Measurements from ENCODE around the gene GTPBP1. TPM values are rescaled to one million over a fixed set of nuclear protein-coding genes. Genes with fewer than 3 reads are reported as not detected.
A peak's percentile ranks its signal among the peaks of the same experiment; 100 is the strongest.

The GTPBP1 gene
- 34.6 TPM for total RNA-seq

DNA sequence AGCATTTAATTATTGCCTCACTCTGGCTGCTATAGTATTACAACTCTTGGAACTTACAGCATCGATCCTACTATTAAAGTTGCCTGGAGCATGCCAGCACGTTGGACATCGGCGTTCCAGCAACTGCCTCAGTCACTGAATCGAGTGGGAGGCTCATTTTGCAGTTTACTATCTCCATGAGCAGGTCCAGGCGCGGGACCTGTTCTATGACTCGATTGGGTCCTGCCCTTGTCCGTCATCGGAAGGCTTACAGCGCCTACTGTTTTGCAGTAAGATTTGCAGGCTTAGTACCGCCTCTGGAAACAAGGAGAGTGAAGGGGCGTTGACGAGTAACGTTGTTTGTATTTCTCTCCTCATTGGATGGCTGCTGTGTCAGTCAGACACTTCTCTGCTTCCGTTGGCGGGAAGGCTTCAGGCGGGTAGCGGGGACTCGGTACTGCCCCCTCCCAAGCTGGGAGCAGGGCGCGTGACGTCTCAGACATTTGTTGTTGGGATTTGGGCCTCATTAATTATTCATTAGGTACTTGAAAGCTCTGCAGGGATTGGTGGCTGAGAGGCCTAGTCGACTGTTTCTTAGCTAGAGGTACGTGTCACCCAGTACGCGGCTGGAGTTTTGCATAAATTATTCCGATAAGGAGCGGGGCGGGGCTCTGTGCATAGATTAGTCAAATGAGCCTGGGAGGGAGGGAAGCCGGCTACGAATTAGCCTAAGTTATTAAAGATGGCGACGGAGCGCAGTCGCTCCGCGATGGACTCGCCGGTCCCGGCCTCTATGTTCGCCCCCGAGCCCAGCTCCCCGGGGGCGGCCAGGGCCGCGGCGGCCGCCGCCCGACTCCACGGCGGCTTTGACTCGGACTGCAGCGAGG lies at the start of gene GTPBP1:
Gene GTPBP1 (plus strand): TSS at position 710 of the 866 bp plus-strand sequence. CDS start 12 bp downstream, at position 722.
- DNase-seq (ENCODE audit: low spot score in 2 of 2) (peak; percentile 96 to 99), FAIRE-seq (peak; percentile 99)

DNA sequence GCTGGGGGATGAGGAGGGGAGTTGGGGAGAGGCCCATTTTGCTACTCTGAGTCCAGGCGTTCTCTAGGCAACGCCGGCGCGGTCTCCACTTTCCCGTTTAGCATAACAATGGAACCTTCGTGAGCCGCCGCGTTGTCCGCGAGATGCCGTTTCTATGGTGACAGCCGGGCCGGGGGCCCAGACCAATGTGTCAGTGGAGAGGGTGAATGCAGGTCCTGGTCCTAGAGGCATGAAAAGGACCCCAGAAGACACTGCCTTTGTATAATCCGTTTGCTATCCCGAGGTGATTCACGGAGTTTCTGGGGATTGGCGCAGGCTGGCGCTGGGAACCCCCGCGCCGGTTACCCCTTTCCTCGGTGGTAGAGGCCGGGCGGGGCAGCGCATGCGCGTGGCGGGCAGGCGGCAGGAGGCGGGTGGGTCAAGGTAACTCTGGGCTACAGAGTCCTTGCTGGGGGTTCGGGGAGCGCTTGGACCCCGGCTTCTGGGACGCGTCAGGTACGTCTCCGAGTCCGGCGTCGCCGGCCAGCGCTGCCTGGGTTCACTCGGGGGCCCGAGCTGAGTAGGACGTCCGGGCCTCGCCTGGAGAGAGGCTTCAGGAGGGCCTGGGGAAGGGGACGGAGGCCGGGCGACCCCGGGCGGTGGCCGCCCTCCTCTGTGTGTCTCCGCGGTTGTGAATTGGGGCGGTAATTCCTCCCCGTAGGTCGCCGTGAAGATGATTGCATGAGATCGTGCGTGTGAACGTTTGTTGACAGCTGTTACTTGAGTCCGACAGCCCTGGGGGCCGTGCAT lies 49.3 kb upstream of the GTPBP1 start, which contains the start of the genes CBY1 and FAM227A:
Gene CBY1 (plus strand): TSS at position 383 of the 789 bp plus-strand sequence. CDS start 11,417 bp downstream, outside the sequence.
Gene FAM227A (minus strand): TSS at position 137 of the 789 bp plus-strand sequence. CDS start 6,224 bp downstream, outside the sequence.
- FAIRE-seq = no peak
- DNase-seq (ENCODE audit: low spot score in 2 of 2) = peak; percentile 90 to 97

DNA sequence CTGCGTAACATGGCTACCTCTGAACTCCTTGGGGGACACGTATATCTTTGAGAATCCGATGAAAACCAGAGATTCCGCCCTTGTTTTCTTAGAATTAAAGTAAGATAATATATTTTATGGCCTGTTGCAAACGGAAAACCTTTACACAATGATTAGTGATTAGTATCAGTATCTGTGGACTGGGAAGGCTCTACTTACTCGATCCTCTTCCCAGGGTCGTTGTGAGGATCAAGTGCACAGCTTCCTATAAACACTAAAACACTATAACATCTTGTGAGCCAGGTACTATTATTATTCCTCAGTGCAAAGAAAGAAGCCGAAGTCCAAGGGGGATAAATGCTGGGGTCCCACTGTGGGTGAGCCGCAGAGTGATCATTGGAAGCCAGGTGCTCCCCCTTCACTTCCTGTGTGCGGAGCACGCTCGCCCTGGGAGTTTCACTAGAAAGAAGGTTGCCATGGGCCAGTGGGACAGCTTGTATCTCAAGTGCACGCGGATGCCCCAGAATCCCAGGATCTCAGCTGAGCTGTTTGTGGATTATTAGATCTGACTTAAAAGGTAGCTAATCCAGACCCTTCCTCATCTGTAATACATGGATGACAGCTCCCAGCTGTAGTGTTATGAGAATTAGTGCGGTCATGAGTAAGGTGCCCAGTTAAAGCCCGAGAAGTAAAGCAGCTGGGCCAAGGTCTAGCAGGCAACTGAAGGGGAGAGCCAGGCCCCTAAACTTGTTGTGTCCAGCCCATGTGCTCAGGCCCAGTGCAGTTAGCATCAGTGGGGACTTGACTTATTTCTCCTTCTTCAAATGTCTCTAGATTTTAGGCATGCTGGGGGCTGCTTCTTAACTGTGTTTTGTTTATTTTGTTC lies 48.5 kb upstream of the GTPBP1 start:
- no peak for DNase-seq (ENCODE audit: low spot score in 2 of 2)
- FAIRE-seq = no peak

DNA sequence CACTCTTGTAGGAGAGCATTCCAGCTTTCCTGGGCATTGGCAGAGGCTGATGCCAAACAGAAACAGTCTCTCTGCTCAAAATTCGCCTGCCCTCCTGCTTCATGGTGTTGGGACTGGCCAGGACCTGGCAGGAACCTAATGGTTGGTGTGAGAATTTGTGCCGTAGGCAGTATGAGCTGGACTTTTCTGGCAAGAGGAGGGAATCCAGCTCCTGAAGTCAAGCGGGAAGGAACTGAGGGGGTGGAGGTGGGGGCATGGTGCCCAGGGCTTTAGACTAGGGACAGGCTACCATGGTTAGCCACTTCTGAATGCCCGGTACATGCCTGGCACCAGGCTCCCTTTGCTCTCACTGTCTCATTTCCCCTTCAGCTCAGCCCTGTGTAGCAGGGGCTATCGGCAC lies 30.9 kb upstream of the GTPBP1 start:
- peak in 1 of 2 donors; percentile 37 for DNase-seq (ENCODE audit: low spot score in 2 of 2)

DNA sequence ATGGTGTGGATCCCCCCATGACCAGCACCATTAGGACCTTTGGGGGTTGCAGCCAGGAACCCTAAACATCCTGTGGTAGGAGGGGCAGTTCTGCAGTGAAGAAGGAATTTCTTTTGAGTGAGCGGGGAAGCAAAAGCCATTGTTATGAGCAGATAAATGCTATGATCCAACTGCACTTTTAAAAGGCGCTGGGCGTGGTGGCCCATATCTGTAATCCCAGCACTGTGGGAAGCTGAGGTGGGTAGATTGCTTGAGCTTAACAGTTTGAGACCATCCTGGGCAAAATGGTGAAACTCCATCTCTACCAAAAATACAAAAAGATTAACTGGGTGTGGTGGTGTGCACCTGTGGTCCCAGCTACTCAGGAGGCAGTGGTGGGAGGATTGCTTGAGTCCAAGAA lies 29.9 kb upstream of the GTPBP1 start:
- no peak for DNase-seq (ENCODE audit: low spot score in 2 of 2)
- FAIRE-seq = no peak

More for the DNA sequence above, 30.9 kb upstream of the GTPBP1 start:
- FAIRE-seq = no peak

DNA sequence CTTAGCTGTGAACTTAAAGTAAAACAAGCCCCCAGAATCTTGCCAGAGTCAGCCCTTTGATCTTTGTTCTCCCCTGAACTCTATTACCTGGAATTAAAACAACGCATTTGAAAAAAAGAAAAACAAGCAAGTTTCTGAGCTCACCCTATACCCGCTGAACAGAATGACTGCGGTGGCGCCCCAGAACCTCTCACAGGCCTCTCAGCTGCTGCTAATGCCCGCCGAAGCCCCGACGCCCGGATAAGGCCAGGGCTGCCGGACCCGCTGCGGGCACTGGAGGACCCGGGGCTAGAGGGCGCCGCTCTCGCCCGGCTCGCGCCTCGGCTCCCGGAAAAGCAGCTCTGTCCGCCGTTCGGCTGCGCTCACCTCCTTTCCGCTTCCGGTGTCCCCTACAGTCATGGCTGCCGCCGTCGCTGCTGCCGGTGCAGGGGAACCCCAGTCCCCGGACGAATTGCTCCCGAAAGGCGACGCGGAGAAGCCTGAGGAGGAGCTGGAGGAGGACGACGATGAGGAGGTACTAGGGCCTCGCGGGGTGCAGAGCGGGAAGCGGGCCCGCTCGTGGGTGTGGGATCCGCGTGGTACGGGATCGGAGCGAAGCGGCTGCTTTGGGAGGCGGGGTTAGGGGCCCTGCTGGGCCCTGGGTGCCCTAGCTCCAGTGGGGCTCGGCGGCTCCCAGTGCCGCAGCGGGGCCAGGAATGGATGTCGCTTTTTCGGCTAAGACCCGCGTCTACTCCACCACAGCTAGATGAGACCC lies 24.0 kb upstream of the GTPBP1 start, which contains the start of gene TOMM22:
Gene TOMM22 (plus strand): TSS at position 376 of the 754 bp plus-strand sequence. CDS start 22 bp downstream, at position 398.
- DNase-seq (ENCODE audit: low spot score in 2 of 2) (peak; percentile 92 to 96), FAIRE-seq (no peak)

DNA sequence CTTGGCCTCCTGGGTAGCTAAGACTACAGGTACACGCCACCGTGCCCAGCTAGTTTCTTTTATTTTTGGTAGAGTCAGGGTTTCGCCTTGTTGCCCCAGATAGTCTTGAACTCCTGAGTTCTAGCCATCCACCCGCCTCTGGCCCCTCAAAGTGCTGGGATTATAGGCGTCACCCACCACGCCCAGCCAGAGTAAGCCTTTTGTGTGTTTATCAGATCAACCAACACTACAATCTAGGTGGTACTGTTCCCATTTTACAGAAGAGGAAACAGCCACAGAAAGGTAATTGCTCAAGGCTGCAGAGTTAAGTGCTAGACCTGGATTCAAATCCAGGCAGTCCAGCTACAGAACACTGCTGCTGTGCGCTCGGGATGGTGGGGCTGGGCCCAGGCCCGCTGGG lies 20.8 kb upstream of the GTPBP1 start:
- no peak for DNase-seq (ENCODE audit: low spot score in 2 of 2)
- FAIRE-seq = no peak

DNA sequence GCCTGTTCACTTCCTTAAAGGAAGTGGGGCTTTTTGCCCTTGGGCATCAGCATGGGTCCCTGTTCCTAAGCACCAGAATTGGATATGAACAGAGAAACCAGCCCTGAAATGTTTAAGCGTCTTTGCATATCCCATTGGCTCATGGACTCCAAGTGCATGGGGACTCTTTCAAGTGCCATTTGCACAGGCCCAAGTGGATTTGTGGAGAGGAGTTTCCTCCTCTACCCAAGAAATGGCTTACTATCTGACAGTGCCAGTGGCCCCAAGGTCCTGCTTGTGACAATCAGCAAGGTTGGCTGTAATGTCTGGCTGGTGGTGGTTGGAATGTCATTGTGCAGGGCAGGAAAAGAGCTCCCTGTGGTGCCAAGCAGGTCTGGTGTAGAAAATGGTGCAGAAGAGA lies 20.0 kb upstream of the GTPBP1 start:
- DNase-seq (ENCODE audit: low spot score in 2 of 2) = no peak
- no peak for FAIRE-seq

DNA sequence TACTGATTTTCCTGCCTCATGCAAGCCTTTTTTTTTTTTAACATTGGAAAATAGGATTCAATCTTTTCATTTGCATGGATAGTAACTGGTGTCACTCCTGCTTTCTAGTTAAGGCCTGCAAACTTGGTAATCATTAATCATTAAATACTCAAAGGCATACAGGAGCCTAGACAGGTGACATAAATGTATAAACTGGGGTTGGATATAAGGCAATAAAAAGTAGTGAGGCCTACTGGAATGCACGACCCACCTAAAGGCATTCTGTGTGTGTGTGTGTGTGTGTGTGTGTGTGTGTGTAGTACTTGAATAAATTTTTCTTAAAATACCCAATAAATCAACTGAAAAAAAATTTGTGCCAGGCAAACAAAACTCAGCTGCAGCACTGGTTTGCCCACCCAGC lies 16.1 kb upstream of the GTPBP1 start:
- DNase-seq (ENCODE audit: low spot score in 2 of 2) = no peak
- FAIRE-seq = no peak

DNA sequence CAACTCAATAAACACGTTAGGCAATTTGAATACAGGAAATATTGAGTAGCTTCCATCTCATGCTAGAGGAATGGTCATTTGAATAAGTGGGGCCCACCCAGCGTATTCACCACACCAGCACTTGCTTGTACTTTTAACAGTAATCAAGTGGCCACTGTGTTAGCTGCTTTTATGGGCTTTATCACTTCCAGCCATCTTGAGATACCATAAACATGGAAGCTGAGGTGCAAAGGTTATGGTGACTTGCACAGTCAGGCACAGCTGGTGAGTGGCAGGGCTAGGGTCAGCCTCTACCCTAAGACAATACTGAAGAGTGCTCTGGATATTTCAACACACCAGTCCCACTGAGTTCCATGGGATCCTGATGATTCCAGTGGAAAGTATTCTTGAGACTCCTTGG lies 11.7 kb upstream of the GTPBP1 start:
- FAIRE-seq = no peak

DNA sequence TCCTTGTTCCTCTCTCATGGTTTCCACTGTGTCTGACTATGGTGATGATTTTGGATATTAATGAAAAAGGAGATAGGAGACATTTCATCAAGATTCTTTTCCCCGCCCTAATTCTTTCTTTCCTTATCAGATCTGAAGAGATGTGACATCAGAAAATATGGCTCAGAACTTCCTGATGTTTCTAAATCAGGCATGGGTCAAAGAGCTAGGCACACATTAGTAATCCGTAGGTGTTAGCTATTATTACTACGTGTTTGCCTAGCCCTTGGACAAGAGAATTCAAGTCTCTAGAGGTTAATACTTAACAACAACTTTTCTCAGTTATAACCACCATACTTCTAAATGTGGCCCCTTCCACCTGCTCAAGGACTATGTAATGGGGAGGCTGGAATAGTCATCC lies 10.8 kb upstream of the GTPBP1 start:
- FAIRE-seq (no peak), DNase-seq (ENCODE audit: low spot score in 2 of 2) (no peak)

More for the DNA sequence above, 11.7 kb upstream of the GTPBP1 start:
- no peak for DNase-seq (ENCODE audit: low spot score in 2 of 2)

DNA sequence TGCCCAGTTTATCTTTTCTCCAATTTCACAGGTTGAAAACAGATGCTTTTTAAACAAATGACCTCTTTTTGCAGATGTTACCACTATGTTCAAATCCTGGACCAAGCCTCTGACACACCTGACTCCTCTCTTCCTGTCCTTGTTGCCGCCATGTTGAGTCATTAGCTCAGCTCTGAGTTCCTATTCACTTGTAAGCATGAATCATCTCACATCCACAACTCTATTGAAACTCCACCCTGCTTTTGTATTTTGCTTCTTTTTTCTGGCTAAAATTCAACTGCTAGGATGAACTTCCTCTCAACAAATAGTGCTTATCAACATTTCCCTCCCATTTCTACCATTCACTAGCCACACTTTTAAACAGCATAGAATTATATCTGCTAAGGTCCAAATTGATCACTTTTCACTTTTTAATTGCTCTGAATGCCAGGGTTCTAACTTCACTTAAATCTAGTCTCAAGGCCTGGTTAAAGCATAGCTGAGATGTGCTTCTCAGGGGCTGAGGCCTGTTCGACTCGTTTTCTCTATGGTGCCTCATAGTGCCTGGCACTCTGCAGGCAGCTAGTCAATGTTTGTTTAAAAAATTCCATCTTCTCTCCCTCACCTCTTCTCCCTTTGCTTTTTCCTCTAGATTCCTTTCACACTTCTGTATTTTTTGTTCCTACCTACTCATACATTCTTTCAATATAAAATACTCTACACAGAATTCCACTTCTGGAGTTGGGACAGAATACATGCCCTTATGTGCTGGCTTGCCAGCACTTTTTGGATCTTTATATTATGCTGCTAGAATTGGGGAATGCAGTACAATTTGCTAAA lies 8.9 kb upstream of the GTPBP1 start:
- DNase-seq (ENCODE audit: low spot score in 2 of 2) = peak in 1 of 2 donors; percentile 42
- no peak for FAIRE-seq

DNA sequence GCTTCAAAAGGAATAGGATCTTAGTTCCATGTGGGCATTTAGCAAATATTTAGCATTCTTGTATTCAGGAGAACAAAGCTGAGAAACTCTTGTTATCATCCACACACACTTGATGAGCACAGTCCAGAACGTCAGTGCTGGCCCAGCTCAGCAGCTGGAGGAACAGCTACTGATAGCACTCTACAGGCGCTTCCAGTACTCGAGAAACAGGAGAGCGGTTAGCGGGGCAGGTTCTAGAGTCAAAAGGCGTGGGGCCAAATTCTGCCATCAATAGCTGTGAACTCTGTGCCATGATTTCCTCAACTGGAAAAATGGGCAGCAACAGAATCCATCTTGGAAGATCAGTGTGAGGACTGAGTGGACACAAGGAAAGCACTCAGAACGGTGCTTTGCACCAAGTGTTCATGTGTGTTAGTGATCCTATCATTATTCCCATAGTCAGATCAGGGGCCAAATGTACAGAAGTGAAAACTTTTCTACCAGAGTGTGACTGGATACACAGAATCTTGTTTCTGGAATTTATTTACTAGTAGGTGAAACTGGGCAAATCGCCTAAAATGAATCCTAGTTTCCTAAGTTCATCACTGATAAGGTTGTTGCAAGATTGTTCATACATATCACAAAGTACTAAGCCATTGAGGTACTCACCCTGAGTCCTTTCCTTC lies 8.2 kb upstream of the GTPBP1 start:
- no peak for DNase-seq (ENCODE audit: low spot score in 2 of 2)
- FAIRE-seq = no peak

DNA sequence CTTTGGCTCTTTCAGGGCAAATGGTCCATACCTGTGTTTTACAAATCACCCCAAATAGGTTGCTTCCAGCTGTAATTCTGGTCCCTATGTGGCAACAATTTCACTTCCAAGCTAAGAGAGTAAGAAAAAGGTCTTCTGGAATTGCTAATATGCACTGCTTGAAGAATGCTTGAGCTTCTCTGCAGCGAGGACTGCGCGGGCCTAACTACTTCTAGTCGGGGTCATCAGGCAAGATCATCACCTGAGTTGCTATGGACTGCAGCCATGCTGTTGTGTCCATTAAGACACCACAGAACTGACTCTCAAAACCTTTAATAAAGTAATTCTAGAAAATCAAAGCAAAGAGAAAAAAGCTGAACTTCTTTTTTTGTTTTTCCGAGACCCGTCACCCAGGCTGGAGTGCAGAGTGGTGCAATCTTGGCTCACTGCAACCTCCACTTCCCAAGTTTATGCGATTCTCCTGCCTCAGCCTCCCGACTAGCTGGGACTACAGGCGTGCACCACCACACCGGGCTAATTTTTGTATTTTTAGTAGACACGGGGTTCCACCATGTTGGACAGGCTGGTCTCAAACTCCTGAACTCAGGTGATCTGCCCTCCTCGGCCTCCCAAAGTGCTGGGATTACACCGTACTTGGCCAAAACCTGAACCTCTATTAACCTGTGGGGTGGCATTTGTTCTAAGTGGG lies 7.2 kb upstream of the GTPBP1 start:
- FAIRE-seq = no peak
- no peak for DNase-seq (ENCODE audit: low spot score in 2 of 2)

DNA sequence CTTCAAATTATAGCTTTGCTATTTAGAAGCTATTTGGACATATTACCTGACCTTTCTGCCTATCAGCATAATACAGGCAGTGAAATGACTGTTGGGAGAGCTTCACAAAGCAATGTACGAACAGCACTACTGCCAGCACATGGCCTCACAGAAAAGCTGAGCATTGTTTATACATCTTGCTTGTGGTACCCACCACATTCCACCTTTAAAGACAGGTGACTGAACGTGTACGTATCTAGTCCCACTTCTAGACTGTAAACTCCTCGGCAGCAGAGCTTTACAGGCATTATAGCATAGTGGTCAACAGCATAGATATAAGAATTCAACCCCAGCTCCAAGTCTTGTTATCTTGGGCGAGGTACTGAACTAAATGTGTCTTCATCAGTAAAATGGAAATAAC lies 6.6 kb upstream of the GTPBP1 start:
- DNase-seq (ENCODE audit: low spot score in 2 of 2) = no peak
- no peak for FAIRE-seq

DNA sequence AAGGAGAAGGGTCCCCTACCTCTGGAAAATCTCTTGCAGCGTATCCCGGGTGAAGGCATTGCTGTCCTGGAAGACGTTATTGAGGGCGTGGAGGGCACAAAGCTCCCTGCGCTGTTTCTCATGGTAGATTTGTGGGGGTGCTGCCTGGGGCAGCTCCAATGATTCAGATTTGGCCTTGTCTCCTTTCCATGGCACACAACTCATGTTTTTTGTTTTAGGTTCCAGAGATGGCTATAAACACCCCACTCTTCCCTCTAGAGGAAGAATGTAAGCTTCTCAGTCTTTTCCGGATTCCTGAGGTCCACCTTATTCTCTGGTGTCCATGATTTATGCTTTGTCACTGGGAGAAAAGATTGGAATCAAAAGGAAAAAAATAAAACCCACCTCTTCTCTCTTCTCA lies 6.0 kb upstream of the GTPBP1 start:
- FAIRE-seq (no peak), DNase-seq (ENCODE audit: low spot score in 2 of 2) (no peak)

DNA sequence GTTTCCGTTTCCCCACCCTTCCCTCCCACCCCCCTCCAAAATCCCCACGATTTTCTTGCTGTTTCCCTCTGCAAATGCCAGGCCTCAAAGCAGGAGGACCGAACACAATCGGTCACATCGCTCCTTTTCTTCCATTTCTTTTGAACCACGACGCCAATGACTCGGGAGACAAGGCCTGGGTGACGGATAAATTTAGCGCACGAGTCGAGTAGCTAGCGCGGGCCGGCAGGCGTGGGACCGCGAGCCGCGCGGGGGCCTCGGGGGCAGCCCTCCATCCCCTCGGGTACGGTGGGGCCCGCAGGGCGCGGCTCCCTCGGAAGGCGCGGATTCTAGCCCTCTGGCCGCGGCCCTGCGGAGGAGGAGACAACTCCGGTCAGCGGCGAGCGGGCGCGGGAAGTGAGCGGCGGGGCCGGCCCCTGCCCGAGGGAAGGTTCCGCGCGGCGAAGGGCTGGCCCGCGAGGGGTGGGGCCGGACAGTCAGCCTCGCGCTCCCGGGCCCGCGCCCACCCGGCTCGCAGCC lies 5.4 kb upstream of the GTPBP1 start:
- no peak for FAIRE-seq
- no peak for DNase-seq (ENCODE audit: low spot score in 2 of 2)

Data from frontal cortex (tissue), 4 donors.